Activated CD8-positive, alpha-beta memory T cell treated with anti-CD3 and anti-CD28 coated beads for 1 hour (primary cell): ENCODE results near the gene PPOX.

Source experiments
- DNase-seq, 2 donors: peaks; one replicate each; pipeline ENCODE4 v3.0.0-alpha.2; 2020; ENCODE audit warnings: low read depth in 1 of 2; ENCODE audit errors: extremely low read depth in 1 of 2

PPOX gene

DNA sequence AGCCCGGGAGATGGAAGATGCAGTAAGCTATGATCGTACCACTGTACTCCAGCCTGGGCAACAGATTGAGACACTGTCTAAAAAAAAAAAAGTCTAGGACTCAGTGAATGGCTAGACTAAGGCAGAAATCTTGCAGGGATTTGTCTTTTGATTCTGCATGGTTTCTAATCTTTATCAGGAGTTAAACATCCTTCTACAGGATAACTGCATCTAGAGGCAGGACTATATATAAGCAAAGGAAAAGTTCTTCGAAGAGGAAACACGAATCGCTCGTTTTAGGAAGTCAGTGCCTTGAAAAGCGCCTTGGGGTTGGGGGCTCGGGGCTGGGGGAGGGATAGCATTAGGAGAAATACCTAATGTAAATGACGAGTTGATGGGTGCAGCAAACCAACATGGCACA is 13.1 kb upstream of the PPOX start:
- DNase-seq = no peak

DNA sequence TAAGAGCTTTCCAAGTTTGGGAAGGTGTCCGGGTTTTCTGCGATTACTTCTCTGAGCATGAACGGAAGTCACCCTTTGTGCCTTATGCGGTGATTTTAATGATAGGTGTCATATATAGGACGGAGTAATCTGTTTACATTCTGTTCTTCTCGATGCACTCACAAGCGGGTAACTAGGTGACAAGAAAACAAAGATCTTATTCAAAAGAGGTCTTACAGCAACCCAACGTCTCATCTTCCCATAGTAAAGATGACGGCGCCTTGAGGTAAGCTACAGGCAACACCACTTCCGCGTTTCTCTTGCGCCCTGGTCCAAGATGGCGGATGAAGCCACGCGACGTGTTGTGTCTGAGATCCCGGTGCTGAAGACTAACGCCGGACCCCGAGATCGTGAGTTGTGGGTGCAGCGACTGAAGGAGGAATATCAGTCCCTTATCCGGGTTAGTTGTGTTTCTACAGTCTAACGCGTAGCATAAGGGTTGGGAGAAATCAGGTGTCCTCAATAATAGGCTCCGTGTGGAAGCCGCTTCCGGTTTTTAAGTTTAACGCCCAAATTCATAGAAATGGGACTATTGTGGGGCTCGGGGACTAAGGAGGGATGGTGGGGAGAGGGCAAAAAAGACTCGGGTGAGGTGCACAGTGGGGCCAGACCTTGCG is 12.4 kb upstream of the PPOX start, which contains the start of gene UFC1:
UFC1 (plus strand) TSS at position 297 of the 656 bp plus-strand sequence; CDS start at position 317, 20 bp downstream.
- DNase-seq = peak; percentile 54 to 60

- DNase-seq = no peak
Observed at GRCh38 chr1:161157867-161158266, 8.4 kb upstream of the PPOX start.

DNA sequence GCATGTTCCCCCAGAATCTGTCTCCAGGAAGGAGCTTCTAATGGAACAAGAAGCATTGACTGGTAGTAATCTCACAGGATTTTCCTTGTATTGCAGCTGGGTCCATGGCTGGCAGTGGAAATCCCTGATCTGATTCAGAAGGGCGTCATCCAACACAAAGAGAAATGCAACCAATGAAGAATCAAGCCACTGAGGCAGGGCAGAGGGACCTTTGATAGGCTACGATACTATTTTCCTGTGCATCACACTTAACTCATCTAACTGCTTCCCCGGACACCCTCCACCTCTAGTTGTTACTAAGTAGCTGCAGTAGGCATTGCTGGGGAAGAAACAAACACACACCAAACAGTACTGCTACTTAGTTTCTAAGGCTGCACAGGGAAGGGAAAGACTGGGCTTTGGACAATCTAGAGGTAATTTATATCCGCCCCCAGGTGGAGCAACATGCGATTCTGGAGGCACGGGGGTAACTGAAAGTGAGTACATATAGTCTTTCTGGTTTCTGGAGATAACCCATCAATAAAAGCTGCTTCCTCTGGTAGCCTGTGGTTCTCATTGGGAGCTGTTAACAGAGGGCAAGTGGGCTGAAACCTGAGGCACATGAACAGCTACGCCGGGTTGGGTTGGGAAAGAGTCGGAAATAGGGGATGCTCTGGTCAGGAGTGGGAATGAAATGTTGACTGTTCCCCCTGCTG is 7.8 kb upstream of the PPOX start:
- DNase-seq = no peak

DNA sequence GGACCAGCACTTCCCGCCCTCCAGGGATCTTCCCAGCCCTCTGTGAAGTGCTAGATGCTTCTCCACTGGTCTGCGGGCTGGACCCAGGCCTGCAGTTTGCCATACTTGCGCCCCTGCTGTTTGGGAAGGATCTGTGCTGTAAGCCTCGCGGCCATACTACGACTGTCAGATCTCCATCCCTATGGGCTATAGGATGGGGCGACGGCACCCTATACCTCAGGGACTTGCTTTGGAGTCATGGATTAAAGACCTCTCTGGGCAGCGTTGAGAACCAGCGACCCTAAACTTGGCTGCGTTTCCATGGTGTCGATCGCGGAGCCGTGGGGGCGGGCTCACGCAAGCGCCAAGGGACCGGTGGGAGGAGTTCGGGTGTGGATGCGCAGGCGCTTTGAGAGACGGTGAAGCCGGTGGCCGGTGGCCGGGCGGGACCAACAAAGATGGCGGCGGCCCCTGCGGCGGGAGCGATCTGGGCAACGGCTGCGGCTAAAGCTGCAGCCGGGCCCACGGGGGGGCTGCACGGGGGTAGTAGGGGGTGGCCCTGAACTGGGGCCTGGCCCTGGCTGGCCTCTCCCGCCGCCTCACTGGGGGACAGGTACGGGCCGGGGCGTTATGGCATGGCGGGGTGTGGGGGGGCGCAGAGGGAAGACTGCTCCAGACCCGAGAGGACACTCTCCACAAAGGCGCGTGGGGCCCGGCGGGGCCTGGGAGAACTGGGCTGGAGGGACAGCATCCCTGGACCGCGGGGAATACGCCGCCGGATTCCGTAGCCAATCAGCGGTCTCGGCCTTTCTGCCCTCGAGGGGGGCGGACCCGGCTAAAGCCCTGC is 6.9 kb upstream of the PPOX start, which contains the start of gene USP21:
USP21 (plus strand) TSS at position 414 of the 826 bp plus-strand sequence. CDS start 1,141 bp downstream, outside the sequence.
- peak; percentile 81 to 86 for DNase-seq

- DNase-seq = no peak
Observed at GRCh38 chr1:161159913-161160243, 6.3 kb upstream of the PPOX start.

DNA sequence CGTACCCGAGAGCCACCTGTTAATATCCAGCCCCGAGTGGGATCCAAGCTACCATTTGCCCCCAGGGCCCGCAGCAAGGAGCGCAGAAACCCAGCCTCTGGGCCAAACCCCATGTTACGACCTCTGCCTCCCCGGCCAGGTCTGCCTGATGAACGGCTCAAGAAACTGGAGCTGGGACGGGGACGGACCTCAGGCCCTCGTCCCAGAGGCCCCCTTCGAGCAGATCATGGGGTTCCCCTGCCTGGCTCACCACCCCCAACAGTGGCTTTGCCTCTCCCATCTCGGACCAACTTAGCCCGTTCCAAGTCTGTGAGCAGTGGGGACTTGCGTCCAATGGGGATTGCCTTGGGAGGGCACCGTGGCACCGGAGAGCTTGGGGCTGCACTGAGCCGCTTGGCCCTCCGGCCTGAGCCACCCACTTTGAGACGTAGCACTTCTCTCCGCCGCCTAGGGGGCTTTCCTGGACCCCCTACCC is 5.5 kb upstream of the PPOX start:
- no peak for DNase-seq

GRCh38 chr1:161161652-161162051 is 4.6 kb upstream of the PPOX start:
- no peak for DNase-seq

DNA sequence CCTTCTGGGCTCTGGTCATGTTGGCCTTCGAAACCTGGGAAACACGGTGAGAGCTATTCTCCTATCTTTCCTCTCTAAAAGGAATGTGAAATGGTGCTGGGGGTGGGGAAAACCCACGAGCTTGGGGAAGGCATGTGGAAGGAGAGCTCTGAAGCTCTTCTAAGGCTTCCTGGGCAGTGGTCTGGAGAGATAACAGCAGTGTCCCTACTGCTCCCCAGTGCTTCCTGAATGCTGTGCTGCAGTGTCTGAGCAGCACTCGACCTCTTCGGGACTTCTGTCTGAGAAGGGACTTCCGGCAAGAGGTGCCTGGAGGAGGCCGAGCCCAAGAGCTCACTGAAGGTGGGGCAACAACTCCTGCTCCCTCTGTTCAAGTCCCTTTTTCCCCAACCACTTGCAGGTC is 4.2 kb upstream of the PPOX start:
- no peak for DNase-seq

GRCh38 chr1:161162806-161163205 is 3.4 kb upstream of the PPOX start:
- DNase-seq = no peak

DNA sequence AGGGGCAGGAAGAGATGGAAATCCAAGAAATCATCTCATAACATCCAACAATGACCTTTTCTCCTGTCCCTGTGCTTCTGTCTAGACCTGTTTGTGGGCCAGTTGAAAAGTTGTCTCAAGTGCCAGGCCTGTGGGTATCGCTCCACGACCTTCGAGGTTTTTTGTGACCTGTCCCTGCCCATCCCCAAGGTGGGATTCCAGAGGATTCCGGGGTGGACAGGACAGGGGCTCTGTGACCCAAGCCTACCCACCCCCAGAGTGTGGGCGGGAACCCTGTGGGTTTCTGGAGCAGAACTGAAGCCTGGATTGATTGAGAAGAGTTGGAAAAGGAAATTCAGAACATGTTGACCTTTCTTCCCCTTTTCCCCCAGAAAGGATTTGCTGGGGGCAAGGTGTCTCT is 2.4 kb upstream of the PPOX start:
- no peak for DNase-seq

DNA sequence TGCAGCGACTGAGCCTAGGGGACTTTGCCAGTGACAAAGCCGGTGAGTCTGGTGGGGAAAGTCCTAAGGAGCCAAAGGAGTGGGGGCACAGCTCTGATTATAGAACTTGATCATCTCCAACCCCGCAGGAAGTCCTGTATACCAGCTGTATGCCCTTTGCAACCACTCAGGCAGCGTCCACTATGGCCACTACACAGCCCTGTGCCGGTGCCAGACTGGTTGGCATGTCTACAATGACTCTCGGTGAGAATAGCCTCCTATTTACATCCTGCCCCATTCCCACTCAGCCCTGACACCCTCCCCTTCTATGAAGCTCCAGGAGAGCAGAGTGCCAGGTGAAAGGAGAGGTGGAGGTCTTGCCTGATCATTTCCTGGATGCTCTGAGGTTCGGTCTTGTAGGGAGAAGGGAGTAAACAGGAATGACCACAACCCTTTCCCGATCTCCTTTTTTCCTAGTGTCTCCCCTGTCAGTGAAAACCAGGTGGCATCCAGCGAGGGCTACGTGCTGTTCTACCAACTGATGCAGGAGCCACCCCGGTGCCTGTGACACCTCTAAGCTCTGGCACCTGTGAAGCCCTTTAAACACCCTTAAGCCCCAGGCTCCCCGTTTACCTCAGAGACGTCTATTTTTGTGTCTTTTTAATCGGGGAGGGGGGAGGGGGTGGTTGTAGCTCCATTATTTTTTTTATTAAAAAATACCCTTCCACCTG is 1.2 kb upstream of the PPOX start:
- DNase-seq = no peak

DNA sequence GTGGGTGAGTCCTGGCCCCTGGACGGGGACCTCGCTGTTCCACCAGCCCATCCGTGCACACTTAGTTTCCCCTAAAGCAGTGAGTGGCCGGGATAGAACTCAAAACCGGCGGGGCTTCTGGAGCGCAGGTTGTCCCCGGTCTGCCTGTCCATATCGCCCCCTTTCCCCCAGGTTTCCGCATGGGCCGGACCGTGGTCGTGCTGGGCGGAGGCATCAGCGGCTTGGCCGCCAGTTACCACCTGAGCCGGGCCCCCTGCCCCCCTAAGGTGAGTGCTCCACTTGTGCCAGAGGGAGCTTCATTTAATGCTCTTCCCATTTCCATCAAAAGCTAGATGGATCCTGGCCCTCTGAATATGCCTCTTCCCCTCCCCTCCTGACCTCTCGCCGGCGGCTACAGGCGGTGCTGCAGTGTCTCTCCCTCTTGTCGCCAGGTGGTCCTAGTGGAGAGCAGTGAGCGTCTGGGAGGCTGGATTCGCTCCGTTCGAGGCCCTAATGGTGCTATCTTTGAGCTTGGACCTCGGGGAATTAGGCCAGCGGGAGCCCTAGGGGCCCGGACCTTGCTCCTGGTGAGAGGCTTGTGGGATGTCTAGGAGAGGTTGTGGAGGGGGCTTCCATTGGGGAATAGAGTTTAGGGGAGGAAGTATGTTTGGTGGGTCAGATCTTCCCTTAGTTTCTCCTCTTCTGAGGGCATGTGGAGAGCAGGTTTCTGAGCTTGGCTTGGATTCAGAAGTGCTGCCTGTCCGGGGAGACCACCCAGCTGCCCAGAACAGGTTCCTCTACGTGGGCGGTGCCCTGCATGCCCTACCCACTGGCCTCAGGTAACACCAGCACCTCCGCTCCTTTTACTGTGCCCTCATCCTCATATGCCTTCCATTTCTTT is 683 bp downstream of the PPOX start:
- no peak for DNase-seq

GRCh38 chr1:161168906-161169305 is 2.7 kb downstream of the PPOX start:
- no peak for DNase-seq

GRCh38 chr1:161171191-161171590 is 5.0 kb downstream of the PPOX start:
- no peak for DNase-seq

DNA sequence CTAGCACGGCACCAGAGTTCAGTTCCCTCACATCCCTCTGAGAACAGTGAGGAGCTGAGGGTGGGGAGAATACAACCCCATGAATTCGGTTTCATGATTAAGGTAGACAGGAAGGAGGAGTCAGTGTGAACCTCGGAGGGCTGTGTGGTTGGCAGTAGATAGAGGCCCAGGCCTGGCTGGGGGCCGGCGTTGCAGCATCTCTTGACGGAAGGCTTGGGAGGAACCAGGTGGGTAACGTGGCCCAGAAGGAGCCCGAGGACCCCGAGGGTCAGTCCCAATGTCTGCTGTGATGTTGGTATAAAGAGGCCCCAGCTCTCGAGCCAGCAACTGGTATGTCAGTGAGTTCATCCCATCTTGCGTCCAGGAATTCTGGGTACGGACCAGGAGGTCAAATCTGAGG is 5.5 kb downstream of the PPOX start:
- DNase-seq = no peak

DNA sequence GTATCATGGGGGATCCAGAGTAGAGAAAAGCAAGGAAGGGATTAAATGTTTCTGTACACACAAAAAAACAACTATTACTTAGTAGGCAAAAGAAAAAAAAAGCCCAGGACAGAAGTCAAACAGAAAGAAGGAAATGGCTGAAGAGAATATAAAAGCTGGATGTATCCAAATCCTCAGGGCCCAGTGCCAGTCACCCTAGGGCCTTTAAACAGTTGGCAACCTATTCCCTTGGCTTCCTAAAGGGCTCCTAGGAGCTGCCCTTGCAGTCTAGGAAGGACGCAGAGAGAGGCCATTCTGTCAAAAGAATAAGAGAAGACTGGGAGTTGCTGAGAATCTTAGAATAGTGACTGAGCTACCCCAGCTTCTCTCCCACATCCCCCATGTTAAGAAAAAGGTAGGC is 6.1 kb downstream of the PPOX start:
- no peak for DNase-seq

DNA sequence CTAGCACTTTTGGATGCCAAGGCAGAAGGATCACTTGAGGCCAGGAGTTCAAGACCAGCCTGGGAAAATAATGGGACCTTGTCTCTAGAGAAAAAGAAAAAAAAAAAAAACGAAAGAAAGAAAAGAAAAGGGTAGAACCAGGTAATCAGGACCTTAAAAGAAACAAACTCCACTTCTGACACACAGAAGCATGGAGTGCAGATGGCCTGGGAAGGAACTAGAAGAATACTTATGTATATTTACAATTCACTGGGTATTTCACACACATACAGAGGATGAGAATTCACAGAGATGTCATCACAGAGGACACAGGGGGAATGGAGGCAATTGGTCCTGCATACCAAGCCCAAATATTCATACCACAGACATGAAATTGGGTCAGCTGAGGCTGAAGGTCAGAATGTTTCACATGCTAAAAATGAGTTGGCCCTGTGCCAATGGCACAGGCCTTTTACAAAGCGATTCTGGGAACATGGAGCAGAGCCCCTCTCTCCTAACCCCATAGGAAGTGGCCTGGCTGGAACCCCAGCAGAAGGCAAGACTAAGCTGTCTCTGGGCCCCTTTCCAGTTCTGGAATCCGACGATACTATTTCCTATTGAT is 6.7 kb downstream of the PPOX start:
- no peak for DNase-seq

DNA sequence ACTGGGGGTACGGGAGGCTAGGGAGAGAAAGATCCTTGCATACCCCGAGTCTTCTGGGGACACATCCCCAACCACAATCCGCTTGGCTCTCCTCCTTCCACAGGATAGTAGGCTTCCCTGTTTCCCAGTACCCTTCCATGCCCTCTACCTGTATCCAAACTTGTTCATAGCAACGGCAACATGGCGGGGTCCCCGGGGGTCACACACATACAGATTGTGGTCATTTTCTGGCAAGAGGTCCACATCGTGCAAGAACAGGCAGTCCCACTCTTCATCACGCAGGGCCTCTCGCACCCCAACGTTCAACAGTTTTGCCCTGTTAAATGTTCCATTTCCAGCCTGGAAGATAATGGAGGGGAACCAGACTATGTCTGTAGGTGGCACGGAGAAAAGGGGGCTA is 7.5 kb downstream of the PPOX start:
- DNase-seq = no peak

DNA sequence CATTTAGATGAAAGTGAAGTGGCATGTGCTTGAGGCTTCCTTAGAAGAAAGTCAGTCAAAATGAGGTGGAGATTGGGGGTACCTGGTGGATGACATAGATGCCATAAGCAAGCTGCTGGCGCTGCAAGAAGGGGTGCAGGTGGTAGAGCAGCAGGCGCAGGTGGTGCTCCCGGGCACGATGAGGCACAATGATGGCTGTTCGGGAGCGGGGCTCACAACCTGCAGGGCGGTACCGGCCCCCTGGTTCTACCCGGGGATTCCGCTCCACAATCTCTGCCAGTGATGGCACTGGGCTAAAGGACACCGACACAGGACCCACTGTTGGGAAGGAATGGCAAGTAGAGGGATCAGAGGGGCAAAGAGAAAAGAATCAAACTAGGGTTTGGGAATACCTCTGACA is 8.7 kb downstream of the PPOX start:
- no peak for DNase-seq
